NCI-H2196 treated with DMSO at 0.1 percent for 48 hours (cell line): ENCODE results near the gene IGF2R.
"Not testable (repeated sequence)": the region's sequence is repeated elsewhere in the genome, so short reads cannot be mapped to it uniquely, and the experiment has no call there.

Experiments
- DNase-seq: peaks from one replicate; lab custom pipeline; 2025; ENCODE audit not compliant: unreplicated experiment; lab: John Stamatoyannopoulos, UW

Gene IGF2R

GRCh38 chr6:160120087-160120486 lies 151.2 kb downstream of the IGF2R start:
- no peak for DNase-seq

GRCh38 chr6:160121558-160121957 lies 152.7 kb downstream of the IGF2R start, which contains the start of gene SLC22A1:
Gene SLC22A1, plus strand, starts transcription at chr6:160121815. Its CDS starts 121 bp downstream, at chr6:160121936.
- DNase-seq, result no peak

- DNase-seq, result no peak
These were observed 153.1 kb downstream of the IGF2R start for GRCh38 chr6:160121981-160122380.

- no peak for DNase-seq
These were observed 153.9 kb downstream of the IGF2R start for GRCh38 chr6:160122744-160123143.

GRCh38 chr6:160124007-160124406 lies 155.1 kb downstream of the IGF2R start:
- no peak for DNase-seq

GRCh38 chr6:160124605-160125004 lies 155.7 kb downstream of the IGF2R start:
- no peak for DNase-seq

- not testable (repeated sequence) for DNase-seq
These were observed 156.2 kb downstream of the IGF2R start for GRCh38 chr6:160125105-160125504.

GRCh38 chr6:160127270-160128124 lies 158.6 kb downstream of the IGF2R start:
- no peak for DNase-seq

GRCh38 chr6:160128125-160128683 lies 159.3 kb downstream of the IGF2R start:
- DNase-seq, result no peak

- no peak for DNase-seq
These were observed 160.1 kb downstream of the IGF2R start for GRCh38 chr6:160128879-160129516.

GRCh38 chr6:160129881-160130615 lies 161.2 kb downstream of the IGF2R start:
- DNase-seq, result no peak

- DNase-seq, result no peak
These were observed 162.0 kb downstream of the IGF2R start for GRCh38 chr6:160130729-160131484.

GRCh38 chr6:160131636-160132296 lies 162.9 kb downstream of the IGF2R start:
- no peak for DNase-seq

GRCh38 chr6:160132297-160132637 lies 163.4 kb downstream of the IGF2R start:
- no peak for DNase-seq

- no peak for DNase-seq
These were observed 164.0 kb downstream of the IGF2R start for GRCh38 chr6:160132776-160133338.

GRCh38 chr6:160133441-160134336 lies 164.8 kb downstream of the IGF2R start:
- DNase-seq, result no peak

- not testable (repeated sequence) for DNase-seq
These were observed 165.5 kb downstream of the IGF2R start for GRCh38 chr6:160134337-160134751.

GRCh38 chr6:160134779-160135547 lies 166.1 kb downstream of the IGF2R start:
- DNase-seq, result no peak
